Osteocyte (in vitro differentiated cells): Measurements from ENCODE around the gene UTP20. TPM values are rescaled to one million over a fixed set of nuclear protein-coding genes. Genes with fewer than 3 reads are reported as not detected.

Experiments used
- DNase-seq: peaks from one replicate; pipeline ENCODE4 v3.0.0; 2021; ENCODE audit warnings: mixed read lengths; ENCODE audit not compliant: unreplicated experiment; ENCODE audit errors: extremely low spot score
- H3K27ac Mint-ChIP-seq: one replicate; pipeline ENCODE4 v1.8.0; 2021; ENCODE audit warnings: mild to moderate bottlenecking, mixed read lengths; ENCODE audit not compliant: unreplicated experiment
- H3K27me3 Mint-ChIP-seq: one replicate; pipeline ENCODE4 v1.8.0; 2021; ENCODE audit warnings: mixed read lengths; ENCODE audit not compliant: unreplicated experiment
- H3K36me3 Mint-ChIP-seq: one replicate; pipeline ENCODE4 v1.8.0; 2021; ENCODE audit warnings: mixed read lengths; ENCODE audit not compliant: unreplicated experiment
- H3K4me1 Mint-ChIP-seq: one replicate; pipeline ENCODE4 v1.8.0; 2021; ENCODE audit warnings: mixed read lengths; ENCODE audit not compliant: unreplicated experiment
- H3K4me3 Mint-ChIP-seq: one replicate; pipeline ENCODE4 v1.8.0; 2021; ENCODE audit warnings: mild to moderate bottlenecking, moderate library complexity, mixed read lengths; ENCODE audit not compliant: unreplicated experiment
- H3K9me3 Mint-ChIP-seq: one replicate; pipeline ENCODE4 v1.8.0; 2021; ENCODE audit warnings: mixed read lengths; ENCODE audit not compliant: unreplicated experiment
- CTCF ChIP-seq: fragments of 200-600 bp; sonication (generic); IDR thresholded peaks from 2 replicates; pipeline ENCODE4 v1.5.0; 2021; ENCODE audit warnings: antibody characterized with exemption, mild to moderate bottlenecking, moderate library complexity
- total RNA-seq: library from RNA; stranded (reverse); gene quantifications from 2 replicates; pipeline ENCODE4 v1.2.1, GENCODE V29; 2021

UTP20 gene
- total RNA-seq, 1 donor from 2014 or later = 13.0 TPM

- TF ChIP-seq CTCF = no peak
- Mint-ChIP-seq H3K4me1 (no peaks in the 10 kb centered on the region), H3K4me3 (no peak overlapping the region), H3K27ac (no peak overlapping the region), H3K9me3 (no peaks in the 10 kb centered on the region), H3K27me3 (no peaks in the 10 kb centered on the region), H3K36me3 (peaks cover 29% of the 10 kb centered on the region)
- no peak for DNase-seq
Observed at GRCh38 chr12:101305794-101306193, 25.9 kb downstream of the UTP20 start.

GRCh38 chr12:101322480-101322879 lies 42.6 kb downstream of the UTP20 start:
- no peaks in the 10 kb centered on the region for H3K4me1 Mint-ChIP-seq
- no peak overlapping the region for H3K27ac Mint-ChIP-seq
- H3K9me3 Mint-ChIP-seq = no peaks in the 10 kb centered on the region
- H3K36me3 Mint-ChIP-seq = peaks cover 21% of the 10 kb centered on the region
- no peak for TF ChIP-seq CTCF
- no peaks in the 10 kb centered on the region for H3K27me3 Mint-ChIP-seq
- no peak for DNase-seq
- no peak overlapping the region for H3K4me3 Mint-ChIP-seq

- TF ChIP-seq CTCF = no peak
- no peak overlapping the region for H3K4me3 Mint-ChIP-seq
- H3K4me1 Mint-ChIP-seq = no peaks in the 10 kb centered on the region
- no peak for DNase-seq
- H3K36me3 Mint-ChIP-seq = peaks cover 21% of the 10 kb centered on the region
- no peaks in the 10 kb centered on the region for H3K27me3 Mint-ChIP-seq
- no peak overlapping the region for H3K27ac Mint-ChIP-seq
- H3K9me3 Mint-ChIP-seq = no peaks in the 10 kb centered on the region
Observed at GRCh38 chr12:101323255-101323654, 43.4 kb downstream of the UTP20 start.

- Mint-ChIP-seq H3K4me1 (no peaks in the 10 kb centered on the region), H3K4me3 (no peak overlapping the region), H3K27ac (no peak overlapping the region), H3K36me3 (peaks cover 32% of the 10 kb centered on the region), H3K27me3 (no peaks in the 10 kb centered on the region), H3K9me3 (no peaks in the 10 kb centered on the region)
- TF ChIP-seq CTCF = no peak
- DNase-seq = no peak
Observed at GRCh38 chr12:101325590-101325989, 45.7 kb downstream of the UTP20 start.

GRCh38 chr12:101327051-101327450 lies 47.1 kb downstream of the UTP20 start:
- Mint-ChIP-seq H3K36me3 (peaks cover 32% of the 10 kb centered on the region), H3K9me3 (no peaks in the 10 kb centered on the region), H3K4me1 (no peaks in the 10 kb centered on the region), H3K27ac (no peak overlapping the region), H3K27me3 (no peaks in the 10 kb centered on the region), H3K4me3 (no peak overlapping the region)
- DNase-seq = no peak
- TF ChIP-seq CTCF = no peak
